ENCODE measurements around the gene ABAT.

Gene ABAT

GRCh38 chr16:8816967-8817655 lies 142.7 kb downstream of the ABAT start:
- TF ChIP-seq CTCF (IDR thresholded peaks at IDR 0.05; ENCODE audit: insufficient read depth, low read length, poor library complexity, severe bottlenecking) (no peak), EZH2phosphoT487 (conservative IDR thresholded peaks at IDR 0.05; ENCODE audit: low read length) (no peak)
- Histone ChIP-seq H3K9me2 (replicated peaks; ENCODE audit: insufficient read depth, low read length) (no peaks in the 10 kb centered on the region), H3K9ac (ENCODE audit: low read length) (no peak overlapping the region), H4K20me1 (ENCODE audit: low read depth, low read length) (no peaks in the 10 kb centered on the region), H3K36me3 (ENCODE audit: low read length) (peaks cover 30% of the 10 kb centered on the region), H2AFZ (ENCODE audit: low read depth, low read length, severe bottlenecking) (no peak overlapping the region), H3K9me3 (ENCODE audit: insufficient read depth, low read length) (no peaks in the 10 kb centered on the region), H3K4me2 (ENCODE audit: low read depth, low read length, poor library complexity, severe bottlenecking) (no peak overlapping the region), H3F3A (ENCODE audit: insufficient read depth) (0 out of 2 replicates have a peak, but pooled peaks cover 5% of the 10 kb centered on the region), H3K27me3 (ENCODE audit: low read length) (no peaks in the 10 kb centered on the region), H3K27ac (ENCODE audit: low read depth, low read length) (no peak overlapping the region), H3K79me2 (ENCODE audit: insufficient read depth, low read length) (no peaks in the 10 kb centered on the region; the same call in none of the 2 replicates), H3K4me3 (ENCODE audit: insufficient read depth, low read length, poor library complexity, severe bottlenecking) (no peak overlapping the region)

- no peak overlapping the region for H3K4me3 ChIP-seq (ENCODE audit: insufficient read depth, low read length, poor library complexity, severe bottlenecking)
- H3K9ac ChIP-seq (ENCODE audit: low read length): no peak overlapping the region
- H3K27ac ChIP-seq (ENCODE audit: low read depth, low read length): no peak overlapping the region
- TF ChIP-seq CTCF (IDR thresholded peaks at IDR 0.05; ENCODE audit: insufficient read depth, low read length, poor library complexity, severe bottlenecking) (no peak), EZH2phosphoT487 (conservative IDR thresholded peaks at IDR 0.05; ENCODE audit: low read length) (no peak)
- H3K79me2 ChIP-seq (ENCODE audit: insufficient read depth, low read length): no peaks in the 10 kb centered on the region; the same call in none of the 2 replicates
- H3K9me3 ChIP-seq (ENCODE audit: insufficient read depth, low read length): no peaks in the 10 kb centered on the region
- no peaks in the 10 kb centered on the region for H3K27me3 ChIP-seq (ENCODE audit: low read length)
- no peaks in the 10 kb centered on the region for H4K20me1 ChIP-seq (ENCODE audit: low read depth, low read length)
- peaks cover 21% of the 10 kb centered on the region for H3K36me3 ChIP-seq (ENCODE audit: low read length)
- H3F3A ChIP-seq (ENCODE audit: insufficient read depth): 0 out of 2 replicates have a peak, but pooled peaks cover 5% of the 10 kb centered on the region
- no peak overlapping the region for H3K4me2 ChIP-seq (ENCODE audit: low read depth, low read length, poor library complexity, severe bottlenecking)
- no peaks in the 10 kb centered on the region for H3K9me2 ChIP-seq (replicated peaks; ENCODE audit: insufficient read depth, low read length)
- H2AFZ ChIP-seq (ENCODE audit: low read depth, low read length, severe bottlenecking): no peak overlapping the region
These were observed 144.3 kb downstream of the ABAT start for GRCh38 chr16:8818504-8819270.

- Histone ChIP-seq H3K36me3 (ENCODE audit: low read length) (peaks cover 25% of the 10 kb centered on the region), H3K4me2 (ENCODE audit: low read depth, low read length, poor library complexity, severe bottlenecking) (no peak overlapping the region), H3F3A (ENCODE audit: insufficient read depth) (0 out of 2 replicates have a peak, but pooled peaks cover 5% of the 10 kb centered on the region), H3K9me3 (ENCODE audit: insufficient read depth, low read length) (no peaks in the 10 kb centered on the region), H3K27ac (ENCODE audit: low read depth, low read length) (no peak overlapping the region), H3K27me3 (ENCODE audit: low read length) (no peaks in the 10 kb centered on the region), H3K4me3 (ENCODE audit: insufficient read depth, low read length, poor library complexity, severe bottlenecking) (no peak overlapping the region), H3K9ac (ENCODE audit: low read length) (no peak overlapping the region), H4K20me1 (ENCODE audit: low read depth, low read length) (no peaks in the 10 kb centered on the region), H2AFZ (ENCODE audit: low read depth, low read length, severe bottlenecking) (no peak overlapping the region), H3K79me2 (ENCODE audit: insufficient read depth, low read length) (no peaks in the 10 kb centered on the region; the same call in none of the 2 replicates), H3K9me2 (replicated peaks; ENCODE audit: insufficient read depth, low read length) (no peaks in the 10 kb centered on the region)
- TF ChIP-seq EZH2phosphoT487 (conservative IDR thresholded peaks at IDR 0.05; ENCODE audit: low read length): no peak
These were observed 145.1 kb downstream of the ABAT start for GRCh38 chr16:8819411-8820034.

All from SU-DHL-6 (cell line).